GM23338 (cell line): Measurements from ENCODE around the gene IKZF1. TPM values are rescaled to one million over a fixed set of nuclear protein-coding genes. Genes with fewer than 3 reads are reported as not detected.

Source experiments
- ATAC-seq: fragments of 200-7000 bp; cut with Tn5 transposase; 3 replicates; pipeline ENCODE4 v1.9.1; 2020
- DNase-seq: peaks from one replicate; pipeline ENCODE4 v3.0.0-alpha.2; 2015; ENCODE audit warnings: low spot score
- H2AFZ ChIP-seq: fragments of 200-600 bp; sonication (generic); 2 replicates; pipeline ENCODE4 v1.8.0; 2016; ENCODE audit warnings: antibody characterized with exemption, mild to moderate bottlenecking, moderate library complexity
- H3F3A ChIP-seq: fragments of 200-600 bp; sonication (generic); replicated peaks from 2 replicates; pipeline ENCODE4 v1.8.0; 2017; ENCODE audit warnings: antibody characterized with exemption, mixed run types, low read depth
- H3K27ac ChIP-seq: fragments of 200-600 bp; sonication (generic); 2 replicates; pipeline ENCODE4 v1.6.1; 2016; ENCODE audit warnings: low read depth
- H3K27me3 ChIP-seq: fragments of 200-600 bp; sonication (generic); 2 replicates; pipeline ENCODE4 v1.8.0; 2016; ENCODE audit warnings: mild to moderate bottlenecking, mixed run types, moderate library complexity; ENCODE audit not compliant: insufficient read depth
- H3K36me3 ChIP-seq: fragments of 200-600 bp; sonication (generic); 2 replicates; pipeline ENCODE4 v1.8.0; 2016; ENCODE audit warnings: mild to moderate bottlenecking; ENCODE audit not compliant: insufficient read depth
- H3K4me1 ChIP-seq: fragments of 200-600 bp; sonication (generic); 2 replicates; pipeline ENCODE4 v1.8.0; 2016; ENCODE audit warnings: mild to moderate bottlenecking, moderate library complexity; ENCODE audit not compliant: insufficient read depth
- H3K4me2 ChIP-seq: fragments of 200-600 bp; sonication (generic); 2 replicates; pipeline ENCODE4 v1.7.1; 2017; ENCODE audit warnings: mixed run types
- H3K4me3 ChIP-seq: fragments of 200-600 bp; sonication (generic); 2 replicates; pipeline ENCODE4 v1.6.1; 2016; ENCODE audit warnings: mixed run types
- H3K79me2 ChIP-seq: fragments of 200-600 bp; sonication (generic); replicated peaks from 2 replicates; pipeline ENCODE4 v1.8.0; 2017; ENCODE audit warnings: mild to moderate bottlenecking; ENCODE audit not compliant: insufficient read depth
- H3K9me2 ChIP-seq: fragments of 200-600 bp; sonication (generic); 2 replicates; pipeline ENCODE4 v1.8.0; 2017; ENCODE audit not compliant: insufficient read depth
- H4K20me1 ChIP-seq: fragments of 200-600 bp; sonication (generic); replicated peaks from 2 replicates; pipeline ENCODE4 v1.8.0; 2017; ENCODE audit warnings: mild to moderate bottlenecking; ENCODE audit not compliant: insufficient read depth
- H3K27ac Mint-ChIP-seq: 2 replicates; pipeline ENCODE4 v1.8.0; 2020; ENCODE audit warnings: inconsistent platforms, mild to moderate bottlenecking, moderate library complexity, mixed read lengths
- H3K27me3 Mint-ChIP-seq: 3 replicates; pipeline ENCODE4 v1.8.0; 2022; ENCODE audit warnings: low read depth, mild to moderate bottlenecking, moderate library complexity, mixed read lengths, inconsistent platforms; ENCODE audit not compliant: insufficient read depth, poor library complexity
- H3K36me3 Mint-ChIP-seq: 3 replicates; pipeline ENCODE4 v1.8.0; 2021; ENCODE audit warnings: low read depth, mild to moderate bottlenecking, inconsistent platforms, moderate library complexity, mixed read lengths
- H3K4me1 Mint-ChIP-seq: 3 replicates; pipeline ENCODE4 v1.8.0; 2020; ENCODE audit warnings: mild to moderate bottlenecking, inconsistent platforms, mixed read lengths
- H3K4me3 Mint-ChIP-seq: 3 replicates; pipeline ENCODE4 v1.8.0; 2021; ENCODE audit warnings: moderate library complexity, mild to moderate bottlenecking, inconsistent platforms, mixed read lengths
- H3K9me3 Mint-ChIP-seq: 3 replicates; pipeline ENCODE4 v1.8.0; 2020; ENCODE audit warnings: moderate library complexity, mild to moderate bottlenecking, inconsistent platforms, mixed read lengths
- CREB1 ChIP-seq: fragments of 250-450 bp; sonication (Bioruptor Pico); IDR thresholded peaks from 2 replicates; pipeline ENCODE4 v1.5.0; 2020; ENCODE audit warnings: low read depth, mild to moderate bottlenecking, moderate library complexity
- CTCF ChIP-seq, 2 experiments: fragments of 200-600 bp in 1 of 2; sonication (generic) in 1 of 2; conservative IDR thresholded peaks; 2 replicates each; pipeline versions ENCODE4 v1.5.1 to v1.6.1; 2016 to 2017; ENCODE audit warnings: antibody characterized with exemption in 2 of 2, low read depth in 2 of 2, mild to moderate bottlenecking in 2 of 2, moderate library complexity in 1 of 2
- ETS1 ChIP-seq: IDR thresholded peaks from 2 replicates; pipeline ENCODE4 v1.6.1; 2016; ENCODE audit warnings: antibody characterized with exemption
- JUNB ChIP-seq: IDR thresholded peaks from one replicate; pipeline ENCODE4 v1.6.1; 2016; ENCODE audit warnings: antibody characterized with exemption; ENCODE audit not compliant: unreplicated experiment
- STAT1 ChIP-seq: IDR thresholded peaks from one replicate; pipeline ENCODE4 v1.6.1; 2016; ENCODE audit warnings: antibody characterized with exemption; ENCODE audit not compliant: unreplicated experiment
- ZNF462 ChIP-seq: fragments of 250-450 bp; sonication (Bioruptor Pico); IDR thresholded peaks from 2 replicates; pipeline ENCODE4 v1.5.0; 2020; ENCODE audit warnings: mild to moderate bottlenecking, moderate library complexity
- polyA plus RNA-seq: library from polyadenylated mRNA; unstranded; fragments of >200 nt; fragmentation: Nextera tagmentation; extraction: Ambion mirVana; gene quantifications from 2 replicates; pipeline ENCODE4 v1.2.1, GENCODE V29; 2016
- total RNA-seq: library from RNA; depleted of rRNA; stranded (reverse); fragments of >200 nt; shearing (Covaris generic); gene quantifications from 2 replicates; pipeline ENCODE4 v1.2.3, GENCODE V29; 2014

The IKZF1 gene
- total and polyA plus RNA-seq, 2 experiments from 2014 or later: 0.57 to 1.8 TPM

- Histone ChIP-seq H3K36me3 (no peaks in the 10 kb centered on the region), H3K4me3 (no peak overlapping the region), H3K27ac (no peak overlapping the region), H3K9me2 (no peaks in the 10 kb centered on the region; the same call in 1 of the 2 replicates), H3F3A (no peaks in the 10 kb centered on the region), H3K4me2 (no peak overlapping the region), H3K79me2 (no peaks in the 10 kb centered on the region), H2AFZ (no peak overlapping the region), H3K4me1 (no peaks in the 10 kb centered on the region), H3K27me3 (no peaks in the 10 kb centered on the region), H4K20me1 (no peaks in the 10 kb centered on the region)
- H3K27ac Mint-ChIP-seq: no peak overlapping the region
- TF ChIP-seq ZNF462 (CRISPR knock-in tag) (no peak), ETS1 (no peak)
- H3K27me3 Mint-ChIP-seq: no peaks in the 10 kb centered on the region
- no peaks in the 10 kb centered on the region for H3K36me3 Mint-ChIP-seq
- no peak for ATAC-seq
- 0 out of 3 replicates have a peak, but pooled peaks cover under 1% of the 10 kb centered on the region for H3K9me3 Mint-ChIP-seq
- no peaks in the 10 kb centered on the region for H3K4me1 Mint-ChIP-seq
- H3K4me3 Mint-ChIP-seq: no peak overlapping the region
- no peak for DNase-seq
Observed at GRCh38 chr7:50275430-50275829, 29.1 kb upstream of the IKZF1 start.

- Histone ChIP-seq H4K20me1 (no peaks in the 10 kb centered on the region), H3K27me3 (no peaks in the 10 kb centered on the region), H3K4me2 (no peak overlapping the region), H3K4me3 (no peak overlapping the region), H3K27ac (no peak overlapping the region), H3K4me1 (no peaks in the 10 kb centered on the region), H3F3A (no peaks in the 10 kb centered on the region), H3K36me3 (no peaks in the 10 kb centered on the region), H3K9me2 (no peaks in the 10 kb centered on the region; the same call in 1 of the 2 replicates), H3K79me2 (no peaks in the 10 kb centered on the region), H2AFZ (no peak overlapping the region)
- no peak for ATAC-seq
- Mint-ChIP-seq H3K4me1 (no peaks in the 10 kb centered on the region), H3K27me3 (no peaks in the 10 kb centered on the region), H3K27ac (no peak overlapping the region), H3K4me3 (no peak overlapping the region), H3K36me3 (no peaks in the 10 kb centered on the region), H3K9me3 (no peaks in the 10 kb centered on the region)
- no peak for DNase-seq
- no peak for TF ChIP-seq CREB1
- no peak for TF ChIP-seq CTCF (conservative IDR thresholded peaks at IDR 0.05; ENCODE audit: low read depth in 2 of 2)
- no peak for TF ChIP-seq STAT1
- TF ChIP-seq JUNB: no peak
Observed at GRCh38 chr7:50276483-50276882, 28.0 kb upstream of the IKZF1 start.
